ENCODE results near the gene USP40. TPM values are rescaled to one million over a fixed set of nuclear protein-coding genes. Genes with fewer than 3 reads are reported as not detected.

Gene USP40
- total RNA-seq, 2 donors from 2014 or later: 12.9 to 22.4 TPM

DNA sequence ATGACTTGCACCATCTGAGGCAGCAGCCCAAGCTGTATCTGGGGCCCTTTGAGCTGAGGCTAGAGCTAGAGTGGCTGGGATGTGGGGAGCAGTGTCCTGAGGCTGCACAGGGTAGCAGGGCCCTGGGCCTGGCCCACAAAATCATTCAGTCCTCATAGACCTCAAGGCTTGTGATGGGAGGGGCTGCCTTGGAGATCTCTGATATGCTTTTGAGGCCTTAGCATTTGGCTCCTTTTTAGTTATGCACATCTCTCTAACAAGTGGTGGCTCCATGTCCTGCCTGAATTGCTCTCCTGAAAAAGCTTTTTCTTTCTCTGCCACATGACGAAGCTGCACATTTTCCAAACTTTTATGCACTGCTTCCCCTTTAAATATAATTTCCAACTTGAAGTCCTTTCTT, 39.1 kb upstream of the USP40 start:
- Mint-ChIP-seq H3K27ac (no peak overlapping the region), H3K4me3 (no peak overlapping the region), H3K27me3 (ENCODE audit: insufficient read depth) (no peaks in the 10 kb centered on the region), H3K36me3 (ENCODE audit: low read depth) (no peaks in the 10 kb centered on the region), H3K4me1 (no peaks in the 10 kb centered on the region), H3K9me3 (peaks cover 7% of the 10 kb centered on the region)
- Histone ChIP-seq H3K4me3 (ENCODE audit: low read length) (no peak overlapping the region), H3K9ac (ENCODE audit: extremely low read depth, low read length, poor library complexity, severe bottlenecking) (no peak overlapping the region), H3K27me3 (ENCODE audit: control insufficient read depth, insufficient read depth, low read length, poor library complexity, severe bottlenecking) (no peaks in the 10 kb centered on the region), H3K36me3 (ENCODE audit: control insufficient read depth, insufficient read depth, low read length) (no peaks in the 10 kb centered on the region), H3K9me3 (ENCODE audit: control insufficient read depth, low read length) (no peaks in the 10 kb centered on the region), H3K27ac (ENCODE audit: low read depth, low read length) (no peak overlapping the region), H3K4me1 (ENCODE audit: control insufficient read depth, insufficient read depth, low read length) (no peaks in the 10 kb centered on the region)
- no peak for DNase-seq
- WGBS, 2 experiments (ENCODE audit: insufficient coverage in 1 of 2, insufficient read length in 1 of 2): 88% methylated on average over 1 of the region's 1 CpG; no CpG with 5 or more reads in 1 of the 2 experiments
- TF ChIP-seq, protein P1, sequence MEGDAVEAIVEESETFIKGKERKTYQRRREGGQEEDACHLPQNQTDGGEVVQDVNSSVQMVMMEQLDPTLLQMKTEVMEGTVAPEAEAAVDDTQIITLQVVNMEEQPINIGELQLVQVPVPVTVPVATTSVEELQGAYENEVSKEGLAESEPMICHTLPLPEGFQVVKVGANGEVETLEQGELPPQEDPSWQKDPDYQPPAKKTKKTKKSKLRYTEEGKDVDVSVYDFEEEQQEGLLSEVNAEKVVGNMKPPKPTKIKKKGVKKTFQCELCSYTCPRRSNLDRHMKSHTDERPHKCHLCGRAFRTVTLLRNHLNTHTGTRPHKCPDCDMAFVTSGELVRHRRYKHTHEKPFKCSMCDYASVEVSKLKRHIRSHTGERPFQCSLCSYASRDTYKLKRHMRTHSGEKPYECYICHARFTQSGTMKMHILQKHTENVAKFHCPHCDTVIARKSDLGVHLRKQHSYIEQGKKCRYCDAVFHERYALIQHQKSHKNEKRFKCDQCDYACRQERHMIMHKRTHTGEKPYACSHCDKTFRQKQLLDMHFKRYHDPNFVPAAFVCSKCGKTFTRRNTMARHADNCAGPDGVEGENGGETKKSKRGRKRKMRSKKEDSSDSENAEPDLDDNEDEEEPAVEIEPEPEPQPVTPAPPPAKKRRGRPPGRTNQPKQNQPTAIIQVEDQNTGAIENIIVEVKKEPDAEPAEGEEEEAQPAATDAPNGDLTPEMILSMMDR (conservative IDR thresholded peaks at IDR 0.05): no peak

DNA sequence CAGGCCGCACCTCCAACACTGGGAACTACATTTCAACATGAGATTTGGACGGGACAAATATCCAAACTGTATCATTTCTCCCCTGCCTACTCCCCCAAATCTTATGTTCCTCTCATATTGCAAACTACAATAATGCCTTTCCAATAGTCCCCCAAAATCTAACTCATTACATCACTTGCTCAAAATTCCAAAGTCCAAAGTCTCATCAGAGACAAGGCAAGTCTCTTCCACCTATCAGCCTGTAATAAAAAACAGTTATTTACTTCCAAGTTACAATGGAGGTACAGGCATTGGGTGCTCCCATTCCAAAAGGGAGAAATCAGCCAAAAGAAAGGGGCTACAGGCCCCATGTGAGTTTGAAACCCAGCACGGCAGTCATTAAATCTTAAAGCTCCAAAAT, 38.2 kb upstream of the USP40 start:
- DNase-seq: no peak
- Mint-ChIP-seq H3K4me3 (no peak overlapping the region), H3K9me3 (peaks cover 4% of the 10 kb centered on the region), H3K36me3 (ENCODE audit: low read depth) (no peaks in the 10 kb centered on the region), H3K27me3 (ENCODE audit: insufficient read depth) (peaks cover 4% of the 10 kb centered on the region), H3K27ac (no peak overlapping the region), H3K4me1 (no peaks in the 10 kb centered on the region)
- WGBS, 2 experiments (ENCODE audit: insufficient coverage in 1 of 2, insufficient read length in 1 of 2): 89 to 93% methylated on average over 2 to 3 of the region's 3 CpGs
- Histone ChIP-seq H3K9me3 (ENCODE audit: control insufficient read depth, low read length) (no peaks in the 10 kb centered on the region), H3K36me3 (ENCODE audit: control insufficient read depth, insufficient read depth, low read length) (no peaks in the 10 kb centered on the region), H3K4me1 (ENCODE audit: control insufficient read depth, insufficient read depth, low read length) (no peaks in the 10 kb centered on the region), H3K9ac (ENCODE audit: extremely low read depth, low read length, poor library complexity, severe bottlenecking) (no peak overlapping the region), H3K4me3 (ENCODE audit: low read length) (no peak overlapping the region), H3K27ac (ENCODE audit: low read depth, low read length) (no peak overlapping the region), H3K27me3 (ENCODE audit: control insufficient read depth, insufficient read depth, low read length, poor library complexity, severe bottlenecking) (no peaks in the 10 kb centered on the region)
- TF ChIP-seq, protein P1 (conservative IDR thresholded peaks at IDR 0.05): no peak

DNA sequence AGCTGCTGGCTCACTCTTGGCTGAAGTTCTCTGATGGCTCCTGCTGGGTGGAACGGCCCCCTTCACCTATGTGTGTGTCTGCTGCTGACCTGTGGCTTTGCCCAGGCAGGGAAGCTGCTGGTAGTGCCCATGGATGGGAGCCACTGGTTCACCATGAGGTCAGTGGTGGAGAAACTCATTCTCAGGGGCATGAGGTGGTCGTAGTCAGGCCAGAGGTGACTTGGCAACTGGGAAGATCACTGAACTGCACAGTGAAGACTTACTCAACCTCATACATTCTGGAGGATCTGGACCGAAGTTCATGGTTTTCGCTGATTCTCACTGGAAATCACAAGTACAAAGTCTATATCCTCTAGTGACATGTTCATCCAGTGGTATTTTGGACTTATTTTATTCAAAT, 36.9 kb upstream of the USP40 start:
- H3K9me3 Mint-ChIP-seq: peaks cover 4% of the 10 kb centered on the region
- Histone ChIP-seq H3K36me3 (ENCODE audit: control insufficient read depth, insufficient read depth, low read length) (no peaks in the 10 kb centered on the region), H3K9ac (ENCODE audit: extremely low read depth, low read length, poor library complexity, severe bottlenecking) (no peak overlapping the region), H3K4me3 (ENCODE audit: low read length) (no peak overlapping the region), H3K9me3 (ENCODE audit: control insufficient read depth, low read length) (no peaks in the 10 kb centered on the region), H3K27ac (ENCODE audit: low read depth, low read length) (no peak overlapping the region), H3K4me1 (ENCODE audit: control insufficient read depth, insufficient read depth, low read length) (no peaks in the 10 kb centered on the region), H3K27me3 (ENCODE audit: control insufficient read depth, insufficient read depth, low read length, poor library complexity, severe bottlenecking) (no peaks in the 10 kb centered on the region)
- 87 to 100% methylated on average over 4 of the region's 4 CpGs for WGBS, 2 experiments (ENCODE audit: insufficient coverage in 1 of 2, insufficient read length in 1 of 2)
- TF ChIP-seq, protein P1 (conservative IDR thresholded peaks at IDR 0.05): no peak
- H3K36me3 Mint-ChIP-seq (ENCODE audit: low read depth): no peaks in the 10 kb centered on the region
- no peak overlapping the region for H3K27ac Mint-ChIP-seq
- H3K4me1 Mint-ChIP-seq: no peaks in the 10 kb centered on the region
- no peak for DNase-seq
- peaks cover 4% of the 10 kb centered on the region for H3K27me3 Mint-ChIP-seq (ENCODE audit: insufficient read depth)
- no peak overlapping the region for H3K4me3 Mint-ChIP-seq

Measured in endodermal cell (in vitro differentiated cells).